Liver (tissue), 9 donors: Measurements from ENCODE around the gene KRT34. TPM values are rescaled to one million over a fixed set of nuclear protein-coding genes. Genes with fewer than 3 reads are reported as not detected.

Experiments used
- DNase-seq: peaks from one replicate; pipeline ENCODE4 v3.0.0-alpha.2; 2017; ENCODE audit warnings: low spot score
- H3K27ac ChIP-seq, 2 donors: one replicate each; pipeline ENCODE4 v1.7.0; 2013; ENCODE audit warnings: inconsistent platforms in 2 of 2, low read length in 2 of 2, control low read depth in 1 of 2, low read depth in 1 of 2, mild to moderate bottlenecking in 1 of 2
- H3K27me3 ChIP-seq, 4 donors: one replicate each; pipeline versions ENCODE4 v1.6.1 to v1.7.0; 2013; ENCODE audit warnings: low read length in 3 of 4, inconsistent platforms in 1 of 4, mild to moderate bottlenecking in 1 of 4, moderate library complexity in 1 of 4; ENCODE audit not compliant: control insufficient read depth in 4 of 4, insufficient read depth in 4 of 4
- H3K36me3 ChIP-seq, 4 donors: one replicate each; pipeline versions ENCODE4 v1.6.1 to v1.7.0; 2013; ENCODE audit warnings: low read length in 3 of 4, mild to moderate bottlenecking in 3 of 4, low read depth in 1 of 4, moderate library complexity in 1 of 4; ENCODE audit not compliant: control insufficient read depth in 4 of 4, insufficient read depth in 3 of 4
- H3K4me1 ChIP-seq, 4 donors: one replicate each; pipeline versions ENCODE4 v1.6.1 to v1.7.0; 2013; ENCODE audit warnings: low read length in 3 of 4, mild to moderate bottlenecking in 3 of 4, moderate library complexity in 1 of 4; ENCODE audit not compliant: control insufficient read depth in 4 of 4, insufficient read depth in 4 of 4
- H3K4me3 ChIP-seq, 3 donors: one replicate each; pipeline versions ENCODE4 v1.6.1 to v1.7.0; 2013; ENCODE audit warnings: low read length in 3 of 3, control low read depth in 1 of 3, low read depth in 1 of 3, mild to moderate bottlenecking in 1 of 3
- H3K9ac ChIP-seq, 2 donors: one replicate each; pipeline ENCODE4 v1.7.0; 2013; ENCODE audit warnings: low read length in 2 of 2, mild to moderate bottlenecking in 2 of 2, moderate library complexity in 2 of 2, control low read depth in 1 of 2, low read depth in 1 of 2
- H3K9me3 ChIP-seq, 4 donors: one replicate each; pipeline versions ENCODE4 v1.6.1 to v1.7.0; 2013; ENCODE audit warnings: low read length in 3 of 4; ENCODE audit not compliant: control insufficient read depth in 4 of 4
- ATF3 ChIP-seq: IDR thresholded peaks from 2 replicates; pipeline ENCODE4 v1.6.1; 2016; ENCODE audit warnings: antibody characterized with exemption
- CTCF ChIP-seq: fragments of 150-350 bp; IDR thresholded peaks from 2 replicates; pipeline ENCODE4 v1.5.1; 2017; ENCODE audit warnings: improper control_type of control experiment, low read depth, low read length; ENCODE audit not compliant: missing input control
- EGR1 ChIP-seq, 2 donors: IDR thresholded peaks; 2 replicates each; pipeline ENCODE4 v1.6.1; 2016 to 2018; ENCODE audit warnings: antibody characterized with exemption in 2 of 2, low read depth in 2 of 2
- FOXA1 ChIP-seq: IDR thresholded peaks from 2 replicates; pipeline ENCODE4 v1.6.1; 2016; ENCODE audit warnings: antibody characterized with exemption
- FOXA2 ChIP-seq: IDR thresholded peaks from 2 replicates; pipeline ENCODE4 v1.6.1; 2016; ENCODE audit warnings: antibody characterized with exemption
- GABPA ChIP-seq, 2 donors: IDR thresholded peaks in 1 of 2; conservative IDR thresholded peaks in 1 of 2; 2 replicates each; pipeline ENCODE4 v1.6.1; 2016; ENCODE audit warnings: antibody characterized with exemption in 2 of 2, mild to moderate bottlenecking in 1 of 2, moderate library complexity in 1 of 2
- HNF4A ChIP-seq, 2 donors: conservative IDR thresholded peaks; 2 replicates each; pipeline ENCODE4 v1.6.1; 2016; ENCODE audit warnings: antibody characterized with exemption in 2 of 2, mild to moderate bottlenecking in 2 of 2
- HNF4G ChIP-seq: IDR thresholded peaks from 2 replicates; pipeline ENCODE4 v1.6.1; 2016; ENCODE audit warnings: antibody characterized with exemption
- JUND ChIP-seq, 2 donors: IDR thresholded peaks; 2 replicates each; pipeline ENCODE4 v1.6.1; 2016; ENCODE audit warnings: antibody characterized with exemption in 2 of 2
- MAX ChIP-seq: IDR thresholded peaks from 2 replicates; pipeline ENCODE4 v1.6.1; 2016; ENCODE audit warnings: antibody characterized with exemption
- NR2F2 ChIP-seq: IDR thresholded peaks from 2 replicates; pipeline ENCODE4 v1.6.1; 2016; ENCODE audit warnings: antibody characterized with exemption
- RAD21 ChIP-seq, 2 donors: IDR thresholded peaks; 2 replicates each; pipeline ENCODE4 v1.6.1; 2016; ENCODE audit warnings: antibody characterized with exemption in 2 of 2, mild to moderate bottlenecking in 2 of 2
- REST ChIP-seq: IDR thresholded peaks from 2 replicates; pipeline ENCODE4 v1.6.1; 2016; ENCODE audit warnings: antibody characterized with exemption, mild to moderate bottlenecking
- RXRA ChIP-seq, 2 donors: IDR thresholded peaks; 2 replicates each; pipeline ENCODE4 v1.6.1; 2017 to 2018; ENCODE audit warnings: antibody characterized with exemption in 2 of 2, mild to moderate bottlenecking in 1 of 2
- SP1 ChIP-seq: IDR thresholded peaks from 2 replicates; pipeline ENCODE4 v1.6.1; 2018; ENCODE audit warnings: antibody characterized with exemption, mild to moderate bottlenecking
- TAF1 ChIP-seq: conservative IDR thresholded peaks from 2 replicates; pipeline ENCODE4 v1.6.1; 2016; ENCODE audit warnings: antibody characterized with exemption, mild to moderate bottlenecking
- YY1 ChIP-seq: IDR thresholded peaks from 2 replicates; pipeline ENCODE4 v1.6.1; 2016; ENCODE audit warnings: antibody characterized with exemption, mild to moderate bottlenecking
- ZBTB33 ChIP-seq: IDR thresholded peaks from 2 replicates; pipeline ENCODE4 v1.6.1; 2016; ENCODE audit warnings: antibody characterized with exemption
- WGBS: extraction: QIAGEN DNeasy Blood & Tissue Kit; methylation state at CpG from one replicate; pipeline ENCODE4 v1.1.7; 2013; 5-methylcytosine and 5-hydroxymethylcytosine counted together
- polyA plus RNA-seq, 2 donors: library from polyadenylated mRNA; stranded (reverse) in 1 of 2; unstranded in 1 of 2; fragments of 200-250 nt in 1 of 2; fragments of >200 nt in 1 of 2; fragmentation: Nextera tagmentation in 1 of 2; extraction: Ambion mirVana in 1 of 2; gene quantifications; one replicate each; pipeline versions ENCODE4 v1.2.1 to v1.2.3, GENCODE V29; 2013 to 2015
- total RNA-seq, 2 donors: library from RNA; depleted of rRNA; stranded (reverse); fragments of >200 nt; gene quantifications; one replicate each; pipeline ENCODE4 v1.2.3, GENCODE V29; 2014
- donor health status: healthy.
- donor health status: healthy.
- donor health status: healthy.
- donor health status: healthy.
- donor health status: healthy.

Gene KRT34
- total and polyA plus RNA-seq, 4 donors: not detected

GRCh38 chr17:41390411-41390938, 8.4 kb upstream of the KRT34 start:
- H3K4me3 ChIP-seq: no peak overlapping the region
- H3K27ac ChIP-seq: no peak overlapping the region
- no peaks in the 10 kb centered on the region for H3K4me1 ChIP-seq
- H3K27me3 ChIP-seq: no peaks in the 10 kb centered on the region
- 57% methylated on average over 7 of the region's 7 CpGs for WGBS
- H3K9ac ChIP-seq: no peak overlapping the region
- no peak for DNase-seq
- TF ChIP-seq RXRA (IDR thresholded peaks at IDR 0.05) (no peak), YY1 (no peak), TAF1 (no peak), MAX (no peak), HNF4A (conservative IDR thresholded peaks at IDR 0.05) (no peak), ZBTB33 (no peak), REST (no peak), FOXA2 (no peak), FOXA1 (no peak), RAD21 (IDR thresholded peaks at IDR 0.05) (no peak), GABPA (IDR thresholded peaks at IDR 0.05 in 1 of 2, conservative IDR thresholded peaks at IDR 0.05 in 1 of 2) (no peak), SP1 (no peak), HNF4G (no peak), JUND (IDR thresholded peaks at IDR 0.05) (no peak), ATF3 (no peak), NR2F2 (no peak), EGR1 (IDR thresholded peaks at IDR 0.05; ENCODE audit: low read depth in 2 of 2) (no peak), CTCF (no peak)
- H3K36me3 ChIP-seq: no peaks in the 10 kb centered on the region
- H3K9me3 ChIP-seq: peaks cover 0 to 2% (median 0%) of the 10 kb centered on the region in 4 donors
